Measurements from ENCODE around the gene PPP1CB. TPM values are rescaled to one million over a fixed set of nuclear protein-coding genes. Genes with fewer than 3 reads are reported as not detected.

Gene PPP1CB
- total and polyA plus RNA-seq, 8 donors: 33.2 to 205 (median 88.1) TPM

DNA sequence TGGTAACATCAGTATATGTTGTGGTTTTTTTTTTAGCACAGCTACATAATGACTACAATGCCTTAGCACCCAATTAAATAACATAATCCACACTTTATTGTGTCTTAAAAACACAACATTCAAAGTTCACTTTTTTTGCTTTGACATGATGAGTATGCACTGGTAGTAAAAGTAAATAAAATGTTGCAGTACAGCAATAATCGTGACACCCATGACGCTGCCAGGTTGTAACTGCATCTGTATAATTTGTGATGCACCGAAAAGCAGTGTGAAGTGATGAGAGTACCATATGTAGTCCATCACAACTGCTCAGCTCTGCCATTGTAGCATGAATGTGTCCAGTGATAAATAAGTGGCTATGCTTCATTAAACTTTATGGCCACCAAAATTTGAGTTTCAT lies 15.7 kb downstream of the PPP1CB start:
- intact Hi-C loops (cut with DNase I): no loop called here
- ATAC-seq (no peak), FAIRE-seq (no peak), DNase-seq (no peak)
- H3K4me3 ChIP-seq: no peak overlapping the region
- H3K36me3 ChIP-seq: no peaks in the 10 kb centered on the region
- peaks cover 6 to 13% (median 10%) of the 10 kb centered on the region in 3 donors for H3K4me1 ChIP-seq
- H3K9me3 ChIP-seq: no peaks in the 10 kb centered on the region
- WGBS, 2 donors: 61 to 65% methylated on average over 3 of the region's 3 CpGs
- TF ChIP-seq CTCF (IDR thresholded peaks at IDR 0.05): no peak
- no peaks in the 10 kb centered on the region for H3K27me3 ChIP-seq
- no peak overlapping the region for H3K27ac ChIP-seq

DNA sequence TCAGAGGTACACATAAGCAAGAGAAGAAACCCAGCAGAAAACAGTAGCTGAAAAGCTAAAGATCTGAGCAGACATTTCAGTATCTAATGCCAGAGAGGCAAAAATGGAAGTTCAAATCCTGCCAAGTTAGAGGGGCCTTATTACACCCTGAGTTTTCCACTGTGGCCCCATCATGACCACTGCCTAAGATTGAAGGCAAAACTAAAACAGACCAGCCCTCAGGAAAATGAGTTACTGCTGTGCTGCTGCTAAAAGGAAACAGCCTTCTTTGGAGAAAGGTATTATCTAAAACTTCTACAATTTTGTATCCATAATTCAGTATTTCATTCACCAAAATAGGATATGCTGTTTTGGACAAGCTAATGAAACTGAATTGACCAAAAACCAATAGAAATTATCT lies 16.8 kb downstream of the PPP1CB start:
- intact Hi-C loops (cut with DNase I): no loop called here
- H3K4me1 ChIP-seq: peaks cover 0 to 11% (median 11%) of the 10 kb centered on the region in 3 donors
- TF ChIP-seq CTCF (IDR thresholded peaks at IDR 0.05): no peak

GRCh38 chr2:28768952-28769351 lies 17.3 kb downstream of the PPP1CB start:
- WGBS, 2 donors: 94 to 96% methylated on average over 5 of the region's 5 CpGs
- FAIRE-seq: no peak
- H3K4me1 ChIP-seq: peaks cover 0 to 16% (median 14%) of the 10 kb centered on the region in 3 donors

More for the DNA sequence above, 16.8 kb downstream of the PPP1CB start:
- DNase-seq: no peak
- Histone ChIP-seq H3K27me3 (no peaks in the 10 kb centered on the region), H3K36me3 (no peaks in the 10 kb centered on the region), H3K27ac (no peak overlapping the region), H3K4me3 (no peak overlapping the region), H3K9me3 (no peaks in the 10 kb centered on the region)
- no peak for ATAC-seq
- FAIRE-seq: no peak

GRCh38 chr2:28772351-28772750 lies 20.7 kb downstream of the PPP1CB start:
- H3K4me1 ChIP-seq: peaks cover 0 to 18% (median 7%) of the 10 kb centered on the region in 3 donors
- FAIRE-seq (no peak), ATAC-seq (no peak), DNase-seq (no peak)
- 70 to 77% methylated on average over 2 of the region's 2 CpGs for WGBS, 2 donors
- no peak overlapping the region for H3K4me3 ChIP-seq
- H3K27ac ChIP-seq: no peak overlapping the region
- intact Hi-C loops (cut with DNase I): no loop called here
- H3K9me3 ChIP-seq: no peaks in the 10 kb centered on the region
- H3K36me3 ChIP-seq: peaks cover 0 to 8% (median 0%) of the 10 kb centered on the region in 3 donors
- no peaks in the 10 kb centered on the region for H3K27me3 ChIP-seq
- TF ChIP-seq CTCF (IDR thresholded peaks at IDR 0.05): no peak

More at GRCh38 chr2:28768952-28769351, 17.3 kb downstream of the PPP1CB start:
- TF ChIP-seq CTCF (IDR thresholded peaks at IDR 0.05): no peak
- Histone ChIP-seq H3K27ac (no peak overlapping the region), H3K36me3 (no peaks in the 10 kb centered on the region), H3K9me3 (no peaks in the 10 kb centered on the region), H3K4me3 (no peak overlapping the region), H3K27me3 (no peaks in the 10 kb centered on the region)
- DNase-seq (no peak), ATAC-seq (no peak)
- intact Hi-C loops (cut with DNase I): no loop called here

GRCh38 chr2:28776471-28776870 lies 24.8 kb downstream of the PPP1CB start:
- DNase-seq: no peak
- 87 to 94% methylated on average over 6 of the region's 6 CpGs for WGBS, 2 donors
- no peak for FAIRE-seq
- no peaks in the 10 kb centered on the region for H3K9me3 ChIP-seq
- no peak for ATAC-seq
- H3K27ac ChIP-seq: no peak overlapping the region
- TF ChIP-seq CTCF (IDR thresholded peaks at IDR 0.05): no peak
- H3K27me3 ChIP-seq: no peaks in the 10 kb centered on the region
- intact Hi-C loops (cut with DNase I): no loop called here
- H3K4me3 ChIP-seq: no peak overlapping the region
- peaks cover 0 to 27% (median 5%) of the 10 kb centered on the region in 3 donors for H3K36me3 ChIP-seq
- H3K4me1 ChIP-seq: peaks cover 0 to 18% (median 7%) of the 10 kb centered on the region in 3 donors
